Activated T-helper 17 cell treated with anti-CD3 and anti-CD28 coated beads, Interleukin-2, amount 50 U/mL, for 72 hours (primary cell): Measurements from ENCODE around the gene OSBPL3. TPM values are rescaled to one million over a fixed set of nuclear protein-coding genes. Genes with fewer than 3 reads are reported as not detected.

Source experiments
- ATAC-seq: fragments of 150-1000 bp; cut with Tn5 transposase; replicated peaks from 2 replicates; pipeline ENCODE4 v1.10.0; 2021; ENCODE audit warnings: mild to moderate bottlenecking, moderate library complexity
- H3K27ac Mint-ChIP-seq: one replicate; pipeline ENCODE4 v1.8.0; 2022; ENCODE audit warnings: mixed read lengths
- H3K27me3 Mint-ChIP-seq: one replicate; pipeline ENCODE4 v1.8.0; 2022; ENCODE audit warnings: mixed read lengths
- H3K36me3 Mint-ChIP-seq: one replicate; pipeline ENCODE4 v1.8.0; 2022; ENCODE audit warnings: low read depth, mild to moderate bottlenecking, mixed read lengths
- H3K4me1 Mint-ChIP-seq: one replicate; pipeline ENCODE4 v1.8.0; 2022; ENCODE audit warnings: mixed read lengths
- H3K4me3 Mint-ChIP-seq: one replicate; pipeline ENCODE4 v1.8.0; 2022; ENCODE audit warnings: mild to moderate bottlenecking, mixed read lengths
- H3K9me3 Mint-ChIP-seq: one replicate; pipeline ENCODE4 v1.8.0; 2022; ENCODE audit warnings: mixed read lengths
- total RNA-seq, 2 donors: library from RNA; stranded (reverse); gene quantifications; one replicate each; pipeline ENCODE4 v1.2.3, GENCODE V29; 2022

The OSBPL3 gene
- total RNA-seq, 2 donors from 2014 or later: 57.6 to 70.6 TPM

- Mint-ChIP-seq H3K9me3 (no peaks in the 10 kb centered on the region), H3K36me3 (peaks cover 9% of the 10 kb centered on the region), H3K27me3 (no peaks in the 10 kb centered on the region), H3K4me1 (peaks cover 50% of the 10 kb centered on the region), H3K27ac (no peak overlapping the region), H3K4me3 (no peak overlapping the region)
- ATAC-seq: no peak
These were observed 27.5 kb downstream of the OSBPL3 start for GRCh38 chr7:24952464-24952863.

- peak overlapping the region; percentile 42 for H3K27ac Mint-ChIP-seq
- peaks cover 50% of the 10 kb centered on the region for H3K4me1 Mint-ChIP-seq
- H3K36me3 Mint-ChIP-seq: peaks cover 9% of the 10 kb centered on the region
- H3K9me3 Mint-ChIP-seq: no peaks in the 10 kb centered on the region
- H3K27me3 Mint-ChIP-seq: no peaks in the 10 kb centered on the region
- ATAC-seq: no peak
- no peak overlapping the region for H3K4me3 Mint-ChIP-seq
These were observed 28.5 kb downstream of the OSBPL3 start for GRCh38 chr7:24951441-24951980.

GRCh38 chr7:24949884-24950283, 30.1 kb downstream of the OSBPL3 start:
- ATAC-seq: no peak
- Mint-ChIP-seq H3K4me1 (peaks cover 46% of the 10 kb centered on the region), H3K4me3 (peak overlapping the region; percentile 58), H3K27me3 (no peaks in the 10 kb centered on the region), H3K27ac (peak overlapping the region; percentile 66), H3K36me3 (peaks cover 9% of the 10 kb centered on the region), H3K9me3 (no peaks in the 10 kb centered on the region)

GRCh38 chr7:24948739-24949138, 31.2 kb downstream of the OSBPL3 start:
- Mint-ChIP-seq H3K4me1 (peaks cover 43% of the 10 kb centered on the region), H3K27ac (peak overlapping the region; percentile 66), H3K9me3 (no peaks in the 10 kb centered on the region), H3K4me3 (peak overlapping the region; percentile 58), H3K27me3 (no peaks in the 10 kb centered on the region), H3K36me3 (no peaks in the 10 kb centered on the region)
- ATAC-seq: peak; percentile 95

GRCh38 chr7:24946467-24946866, 33.5 kb downstream of the OSBPL3 start:
- H3K27me3 Mint-ChIP-seq: no peaks in the 10 kb centered on the region
- no peak overlapping the region for H3K27ac Mint-ChIP-seq
- no peaks in the 10 kb centered on the region for H3K36me3 Mint-ChIP-seq
- no peaks in the 10 kb centered on the region for H3K9me3 Mint-ChIP-seq
- H3K4me3 Mint-ChIP-seq: no peak overlapping the region
- no peak for ATAC-seq
- H3K4me1 Mint-ChIP-seq: peaks cover 43% of the 10 kb centered on the region

GRCh38 chr7:24945899-24946298, 34.1 kb downstream of the OSBPL3 start:
- ATAC-seq: no peak
- H3K4me1 Mint-ChIP-seq: peaks cover 45% of the 10 kb centered on the region

GRCh38 chr7:24943096-24943948, 36.7 kb downstream of the OSBPL3 start:
- Mint-ChIP-seq H3K9me3 (no peaks in the 10 kb centered on the region), H3K4me1 (peaks cover 45% of the 10 kb centered on the region), H3K36me3 (peaks cover 6% of the 10 kb centered on the region), H3K27ac (no peak overlapping the region), H3K27me3 (no peaks in the 10 kb centered on the region), H3K4me3 (no peak overlapping the region)
- peak; percentile 21 for ATAC-seq

More at GRCh38 chr7:24945899-24946298, 34.1 kb downstream of the OSBPL3 start:
- Mint-ChIP-seq H3K4me3 (no peak overlapping the region), H3K27ac (no peak overlapping the region), H3K36me3 (no peaks in the 10 kb centered on the region), H3K9me3 (no peaks in the 10 kb centered on the region), H3K27me3 (no peaks in the 10 kb centered on the region)

- H3K27me3 Mint-ChIP-seq: no peaks in the 10 kb centered on the region
- peaks cover 43% of the 10 kb centered on the region for H3K4me1 Mint-ChIP-seq
- peaks cover 4% of the 10 kb centered on the region for H3K9me3 Mint-ChIP-seq
- peaks cover 14% of the 10 kb centered on the region for H3K36me3 Mint-ChIP-seq
- no peak overlapping the region for H3K4me3 Mint-ChIP-seq
- no peak for ATAC-seq
- H3K27ac Mint-ChIP-seq: no peak overlapping the region
These were observed 37.8 kb downstream of the OSBPL3 start for GRCh38 chr7:24942226-24942625.

- no peaks in the 10 kb centered on the region for H3K27me3 Mint-ChIP-seq
- no peak for ATAC-seq
- H3K27ac Mint-ChIP-seq: no peak overlapping the region
- H3K4me1 Mint-ChIP-seq: peaks cover 46% of the 10 kb centered on the region
- H3K36me3 Mint-ChIP-seq: peaks cover 19% of the 10 kb centered on the region
- H3K4me3 Mint-ChIP-seq: no peak overlapping the region
- H3K9me3 Mint-ChIP-seq: peaks cover 4% of the 10 kb centered on the region
These were observed 40.6 kb downstream of the OSBPL3 start for GRCh38 chr7:24939416-24939815.

- H3K9me3 Mint-ChIP-seq: peaks cover 4% of the 10 kb centered on the region
- H3K36me3 Mint-ChIP-seq: peaks cover 24% of the 10 kb centered on the region
- H3K4me3 Mint-ChIP-seq: peak overlapping the region; percentile 43
- ATAC-seq: peak; percentile 66
- no peaks in the 10 kb centered on the region for H3K27me3 Mint-ChIP-seq
- H3K27ac Mint-ChIP-seq: peak overlapping the region; percentile 18
- H3K4me1 Mint-ChIP-seq: peaks cover 62% of the 10 kb centered on the region
These were observed 43.7 kb downstream of the OSBPL3 start for GRCh38 chr7:24936121-24936824.

GRCh38 chr7:24933298-24933697, 46.7 kb downstream of the OSBPL3 start:
- no peak overlapping the region for H3K27ac Mint-ChIP-seq
- H3K9me3 Mint-ChIP-seq: peaks cover 7% of the 10 kb centered on the region
- H3K4me1 Mint-ChIP-seq: peaks cover 60% of the 10 kb centered on the region
- no peak overlapping the region for H3K4me3 Mint-ChIP-seq
- H3K36me3 Mint-ChIP-seq: peaks cover 26% of the 10 kb centered on the region
- ATAC-seq: no peak
- H3K27me3 Mint-ChIP-seq: no peaks in the 10 kb centered on the region

- ATAC-seq: no peak
- no peak overlapping the region for H3K27ac Mint-ChIP-seq
- no peaks in the 10 kb centered on the region for H3K27me3 Mint-ChIP-seq
- peaks cover 61% of the 10 kb centered on the region for H3K4me1 Mint-ChIP-seq
- H3K9me3 Mint-ChIP-seq: peaks cover 7% of the 10 kb centered on the region
- peaks cover 22% of the 10 kb centered on the region for H3K36me3 Mint-ChIP-seq
- H3K4me3 Mint-ChIP-seq: no peak overlapping the region
These were observed 47.2 kb downstream of the OSBPL3 start for GRCh38 chr7:24932815-24933214.

- H3K27me3 Mint-ChIP-seq: no peaks in the 10 kb centered on the region
- peaks cover 3% of the 10 kb centered on the region for H3K9me3 Mint-ChIP-seq
- peaks cover 18% of the 10 kb centered on the region for H3K36me3 Mint-ChIP-seq
- H3K27ac Mint-ChIP-seq: no peak overlapping the region
- H3K4me1 Mint-ChIP-seq: peaks cover 61% of the 10 kb centered on the region
- no peak overlapping the region for H3K4me3 Mint-ChIP-seq
- no peak for ATAC-seq
These were observed 47.6 kb downstream of the OSBPL3 start for GRCh38 chr7:24932389-24932788.

GRCh38 chr7:24931844-24932243, 48.1 kb downstream of the OSBPL3 start:
- Mint-ChIP-seq H3K4me1 (peaks cover 61% of the 10 kb centered on the region), H3K9me3 (peaks cover 3% of the 10 kb centered on the region), H3K27me3 (no peaks in the 10 kb centered on the region), H3K27ac (no peak overlapping the region), H3K36me3 (peaks cover 18% of the 10 kb centered on the region), H3K4me3 (no peak overlapping the region)
- ATAC-seq: no peak

- Mint-ChIP-seq H3K27me3 (no peaks in the 10 kb centered on the region), H3K4me3 (peak overlapping the region; percentile 25), H3K36me3 (peaks cover 12% of the 10 kb centered on the region), H3K27ac (peak overlapping the region; percentile 66), H3K9me3 (peaks cover 3% of the 10 kb centered on the region), H3K4me1 (peaks cover 57% of the 10 kb centered on the region)
- ATAC-seq: no peak
These were observed 49.1 kb downstream of the OSBPL3 start for GRCh38 chr7:24930856-24931255.
